Breast epithelium (tissue), 4 donors: ENCODE data around the gene KBTBD4. TPM values are rescaled to one million over a fixed set of nuclear protein-coding genes. Genes with fewer than 3 reads are reported as not detected.
"Not testable (repeated sequence)": the region's sequence is repeated elsewhere in the genome, so short reads cannot be mapped to it uniquely, and the experiment has no call there.

Source experiments
- DNase-seq, 2 donors: peaks; one replicate each; pipeline ENCODE4 v3.0.0-alpha.2; 2019; ENCODE audit warnings: low spot score in 2 of 2
- H3K27ac ChIP-seq, 2 donors: fragments of 200-600 bp; sonication (generic) in 1 of 2; one replicate each; pipeline ENCODE4 v1.5.1; 2016 to 2019; ENCODE audit warnings: mild to moderate bottlenecking in 1 of 2
- H3K27me3 ChIP-seq, 2 donors: fragments of 200-600 bp; sonication (generic) in 1 of 2; one replicate each; pipeline versions ENCODE4 v1.5.1 to v1.6.0; 2017 to 2019; ENCODE audit warnings: control low read depth in 1 of 2, mild to moderate bottlenecking in 1 of 2
- H3K36me3 ChIP-seq: fragments of 200-600 bp; one replicate; pipeline ENCODE4 v1.5.1; 2019
- H3K4me1 ChIP-seq, 2 donors: fragments of 200-600 bp; sonication (generic); one replicate each; pipeline ENCODE4 v1.5.1; 2016 to 2019; ENCODE audit warnings: control low read depth in 1 of 2
- H3K4me3 ChIP-seq, 3 donors: fragments of 200-600 bp; sonication (generic); 1 replicate in 2 of 3; 2 replicates in 1 of 3; pipeline ENCODE4 v1.5.1; 2016 to 2019; ENCODE audit warnings: mild to moderate bottlenecking in 3 of 3, moderate library complexity in 2 of 3
- H3K9me3 ChIP-seq, 2 donors: fragments of 200-600 bp; sonication (generic) in 1 of 2; one replicate each; pipeline ENCODE4 v1.5.1; 2016 to 2019; ENCODE audit warnings: control low read depth in 1 of 2
- POLR2A ChIP-seq: fragments of 450-650 bp; IDR thresholded peaks from one replicate; pipeline ENCODE4 v1.6.1; 2016; ENCODE audit warnings: antibody characterized with exemption, mild to moderate bottlenecking, moderate library complexity
- POLR2AphosphoS5 ChIP-seq, 3 donors: sonication (generic); formaldehyde crosslinking; IDR thresholded peaks; one replicate each; pipeline ENCODE4 v1.6.1; 2017; ENCODE audit warnings: antibody characterized with exemption in 3 of 3
- intact Hi-C: fragments of 100-400 bp; cut with DNase I; formaldehyde crosslinking; loops from one replicate; pipeline ENCODE4 v1.15.1; 2023; ENCODE audit warnings: low total_unique reads
- total RNA-seq, 3 donors: library from RNA; depleted of rRNA; stranded (reverse); fragments of >200 nt; gene quantifications; one replicate each; pipeline ENCODE4 v1.1.0, GENCODE V29; 2016
- TF ChIP-seq, protein P1 (sequence below), 3 donors: fragments of 450-650 bp; IDR thresholded peaks; one replicate each; pipeline ENCODE4 v1.5.1; 2016 to 2017; ENCODE audit warnings: antibody characterized with exemption in 3 of 3, mild to moderate bottlenecking in 3 of 3, moderate library complexity in 3 of 3

The KBTBD4 gene
- total RNA-seq, 3 donors from 2014 or later: 26.6 to 31.5 (median 26.9) TPM

DNA sequence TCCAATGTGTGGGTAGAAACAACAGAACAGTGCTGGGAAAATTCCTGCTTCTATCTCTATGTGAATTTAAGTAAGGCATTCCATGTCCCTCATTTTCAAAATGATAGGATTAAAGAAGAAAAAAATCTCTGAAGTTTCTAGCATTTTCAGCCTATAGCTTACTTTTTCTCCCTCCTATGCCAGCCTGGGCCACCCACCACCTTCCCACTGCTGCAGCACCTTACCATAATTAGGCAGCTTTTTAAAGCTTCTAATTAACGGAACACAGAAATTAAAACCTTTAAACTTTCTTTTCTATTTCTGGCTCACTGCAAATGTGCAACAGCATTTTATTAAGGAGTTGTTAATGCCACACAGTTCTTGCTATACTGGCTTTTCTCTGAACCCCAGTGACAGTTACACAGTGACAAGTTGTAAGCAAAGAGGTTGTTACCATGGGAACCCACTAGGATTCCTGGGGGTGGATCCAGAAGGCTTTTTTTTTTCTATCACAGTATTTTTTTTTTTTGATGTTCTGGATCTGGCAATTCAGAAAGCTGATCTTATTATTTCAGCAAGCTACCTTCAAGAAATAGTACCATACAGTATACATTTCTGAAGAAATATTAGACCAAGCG is 46.1 kb downstream of the KBTBD4 start:
- H3K27ac ChIP-seq: no peak overlapping the region
- TF ChIP-seq POLR2A (no peak), POLR2AphosphoS5 (IDR thresholded peaks at IDR 0.05) (no peak)
- TF ChIP-seq, protein P1, sequence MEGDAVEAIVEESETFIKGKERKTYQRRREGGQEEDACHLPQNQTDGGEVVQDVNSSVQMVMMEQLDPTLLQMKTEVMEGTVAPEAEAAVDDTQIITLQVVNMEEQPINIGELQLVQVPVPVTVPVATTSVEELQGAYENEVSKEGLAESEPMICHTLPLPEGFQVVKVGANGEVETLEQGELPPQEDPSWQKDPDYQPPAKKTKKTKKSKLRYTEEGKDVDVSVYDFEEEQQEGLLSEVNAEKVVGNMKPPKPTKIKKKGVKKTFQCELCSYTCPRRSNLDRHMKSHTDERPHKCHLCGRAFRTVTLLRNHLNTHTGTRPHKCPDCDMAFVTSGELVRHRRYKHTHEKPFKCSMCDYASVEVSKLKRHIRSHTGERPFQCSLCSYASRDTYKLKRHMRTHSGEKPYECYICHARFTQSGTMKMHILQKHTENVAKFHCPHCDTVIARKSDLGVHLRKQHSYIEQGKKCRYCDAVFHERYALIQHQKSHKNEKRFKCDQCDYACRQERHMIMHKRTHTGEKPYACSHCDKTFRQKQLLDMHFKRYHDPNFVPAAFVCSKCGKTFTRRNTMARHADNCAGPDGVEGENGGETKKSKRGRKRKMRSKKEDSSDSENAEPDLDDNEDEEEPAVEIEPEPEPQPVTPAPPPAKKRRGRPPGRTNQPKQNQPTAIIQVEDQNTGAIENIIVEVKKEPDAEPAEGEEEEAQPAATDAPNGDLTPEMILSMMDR (IDR thresholded peaks at IDR 0.05): no peak
- peaks cover 0 to 6% of the 10 kb centered on the region in 2 donors for H3K4me1 ChIP-seq
- no peak overlapping the region for H3K4me3 ChIP-seq
- no peaks in the 10 kb centered on the region for H3K27me3 ChIP-seq
- no peaks in the 10 kb centered on the region for H3K9me3 ChIP-seq
- H3K36me3 ChIP-seq: no peaks in the 10 kb centered on the region
- no peak for DNase-seq
- intact Hi-C loops: no loop called here

DNA sequence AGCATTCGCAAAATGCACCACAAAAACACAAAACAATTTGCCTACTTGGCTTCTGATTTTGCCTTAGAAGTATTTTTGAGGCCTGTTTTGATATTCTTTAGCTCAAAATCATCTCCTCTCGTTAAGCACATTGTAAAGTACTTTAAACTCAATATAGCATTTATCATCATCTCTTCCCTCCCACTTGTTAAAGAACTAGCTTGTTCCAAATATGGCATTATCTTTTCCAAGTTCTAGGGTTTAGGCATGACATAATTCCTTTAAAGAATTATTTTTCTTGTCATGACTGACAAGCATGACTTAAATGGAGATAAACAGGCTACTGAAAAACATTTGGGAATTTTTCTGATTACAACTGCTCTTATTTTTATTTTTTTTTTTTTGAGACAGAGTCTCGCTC is 47.1 kb downstream of the KBTBD4 start:
- Histone ChIP-seq H3K27ac (no peak overlapping the region), H3K4me1 (peaks cover 0 to 6% of the 10 kb centered on the region in 2 donors), H3K36me3 (no peaks in the 10 kb centered on the region), H3K9me3 (no peaks in the 10 kb centered on the region), H3K4me3 (no peak overlapping the region), H3K27me3 (no peaks in the 10 kb centered on the region)
- TF ChIP-seq, protein P1 (IDR thresholded peaks at IDR 0.05): no peak
- TF ChIP-seq POLR2AphosphoS5 (IDR thresholded peaks at IDR 0.05) (no peak), POLR2A (no peak)
- intact Hi-C loops: no loop called here
- no peak for DNase-seq

DNA sequence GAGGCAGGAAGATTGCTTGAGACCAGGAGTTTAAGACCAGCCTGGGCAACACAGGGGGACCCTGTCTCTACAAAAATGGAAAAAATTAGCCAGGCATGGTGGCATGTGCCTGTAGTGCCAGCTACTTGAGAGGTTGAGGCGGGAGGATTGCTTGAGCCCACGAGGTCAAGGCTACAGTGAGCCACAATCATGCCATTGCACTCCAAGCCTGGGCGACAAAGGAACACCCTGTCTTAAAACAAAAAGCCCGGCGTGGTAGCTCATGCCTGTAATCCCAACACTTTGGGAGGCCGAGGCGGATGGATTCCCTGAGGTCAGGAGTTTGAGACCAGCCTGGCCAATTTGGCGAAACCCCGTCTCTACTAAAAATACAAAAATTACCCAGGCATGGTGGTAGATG is 48.0 kb downstream of the KBTBD4 start:
- DNase-seq, H3K36me3 ChIP-seq, H3K4me1 ChIP-seq, H3K27ac ChIP-seq, intact Hi-C loops, H3K9me3 ChIP-seq, H3K4me3 ChIP-seq, H3K27me3 ChIP-seq: not testable (repeated sequence)

DNA sequence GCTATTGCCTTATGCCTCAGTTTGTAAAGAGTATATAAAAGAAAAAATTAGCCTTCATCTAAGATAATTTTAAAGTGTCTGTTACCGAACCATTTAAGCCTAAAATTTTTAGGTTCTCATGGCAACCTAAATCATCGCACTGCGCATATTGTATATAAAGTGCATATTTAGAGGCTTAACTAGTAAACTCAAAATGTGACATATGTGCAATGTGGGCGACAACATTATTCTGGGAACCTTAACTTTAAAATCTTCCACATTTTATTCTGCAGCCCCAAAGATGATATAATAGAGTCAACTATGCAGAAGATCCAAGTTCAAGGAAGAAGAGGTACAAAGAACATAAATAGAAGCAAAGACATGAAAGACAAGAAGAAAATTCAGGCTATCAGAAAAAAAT is 48.8 kb downstream of the KBTBD4 start:
- H3K36me3 ChIP-seq: no peaks in the 10 kb centered on the region
- H3K27me3 ChIP-seq: no peaks in the 10 kb centered on the region
- H3K9me3 ChIP-seq: no peaks in the 10 kb centered on the region
- H3K27ac ChIP-seq: no peak overlapping the region
- H3K4me1 ChIP-seq: peaks cover 0 to 10% of the 10 kb centered on the region in 2 donors
- H3K4me3 ChIP-seq: no peak overlapping the region
- DNase-seq: no peak
- TF ChIP-seq POLR2A (no peak), POLR2AphosphoS5 (IDR thresholded peaks at IDR 0.05) (no peak)
- TF ChIP-seq, protein P1 (IDR thresholded peaks at IDR 0.05): no peak
- intact Hi-C loops: no loop called here

DNA sequence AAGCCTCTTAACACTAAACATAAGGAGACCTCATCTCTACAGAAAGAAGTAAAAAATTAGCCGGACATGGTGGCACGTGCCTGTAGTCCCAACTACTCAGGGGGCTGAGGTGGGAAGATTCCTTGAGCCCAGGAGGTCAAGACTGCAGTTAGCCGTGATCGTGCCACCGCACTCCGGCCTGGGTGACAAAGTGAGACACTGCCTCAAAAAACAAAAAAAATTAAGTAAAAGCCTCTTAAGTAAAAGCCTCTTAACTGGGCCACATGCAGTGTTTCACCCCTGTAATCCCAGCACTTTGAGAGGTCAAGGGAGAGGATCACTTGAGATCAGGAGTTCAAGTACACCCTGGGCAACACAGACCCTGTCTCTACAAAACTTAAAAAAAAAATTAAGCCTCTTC is 51.6 kb downstream of the KBTBD4 start:
- intact Hi-C loops: no loop called here
- H3K27ac ChIP-seq: no peak overlapping the region

DNA sequence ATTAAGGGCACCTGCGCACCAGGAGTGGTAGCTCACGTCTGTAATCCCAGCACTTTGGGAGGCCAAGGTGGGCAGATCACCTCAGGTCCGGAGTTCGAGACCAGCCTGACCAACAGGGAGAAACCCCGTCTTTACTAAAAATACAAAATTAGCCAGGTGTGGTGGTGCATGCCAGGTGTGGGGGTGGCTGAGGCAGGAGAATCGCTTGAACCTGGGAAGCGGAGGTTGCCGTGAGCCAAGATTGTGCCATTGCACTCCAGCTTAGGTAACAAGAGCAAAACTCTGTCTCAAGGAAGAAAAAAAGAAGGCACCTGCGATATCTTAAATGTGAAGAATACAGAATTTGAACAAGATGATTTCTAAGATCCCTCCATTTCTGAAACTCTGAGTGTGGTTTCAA is 52.7 kb downstream of the KBTBD4 start:
- H3K9me3 ChIP-seq, intact Hi-C loops, H3K27me3 ChIP-seq, H3K36me3 ChIP-seq, DNase-seq, H3K4me3 ChIP-seq: not testable (repeated sequence)
- peak overlapping the region; percentile 28 to 86 for H3K27ac ChIP-seq
- H3K4me1 ChIP-seq: peaks cover 12 to 20% of the 10 kb centered on the region in 2 donors

More for the DNA sequence above, 51.6 kb downstream of the KBTBD4 start:
- no peak for TF ChIP-seq POLR2AphosphoS5 (IDR thresholded peaks at IDR 0.05)
- TF ChIP-seq POLR2A: no peak
- TF ChIP-seq, protein P1 (IDR thresholded peaks at IDR 0.05): no peak
- H3K27me3 ChIP-seq: no peaks in the 10 kb centered on the region
- peaks cover 12 to 20% of the 10 kb centered on the region in 2 donors for H3K4me1 ChIP-seq
- no peaks in the 10 kb centered on the region for H3K9me3 ChIP-seq
- no peak for DNase-seq
- H3K36me3 ChIP-seq: no peaks in the 10 kb centered on the region
- no peak overlapping the region for H3K4me3 ChIP-seq
